ENCODE results near the gene POP4.

DNA sequence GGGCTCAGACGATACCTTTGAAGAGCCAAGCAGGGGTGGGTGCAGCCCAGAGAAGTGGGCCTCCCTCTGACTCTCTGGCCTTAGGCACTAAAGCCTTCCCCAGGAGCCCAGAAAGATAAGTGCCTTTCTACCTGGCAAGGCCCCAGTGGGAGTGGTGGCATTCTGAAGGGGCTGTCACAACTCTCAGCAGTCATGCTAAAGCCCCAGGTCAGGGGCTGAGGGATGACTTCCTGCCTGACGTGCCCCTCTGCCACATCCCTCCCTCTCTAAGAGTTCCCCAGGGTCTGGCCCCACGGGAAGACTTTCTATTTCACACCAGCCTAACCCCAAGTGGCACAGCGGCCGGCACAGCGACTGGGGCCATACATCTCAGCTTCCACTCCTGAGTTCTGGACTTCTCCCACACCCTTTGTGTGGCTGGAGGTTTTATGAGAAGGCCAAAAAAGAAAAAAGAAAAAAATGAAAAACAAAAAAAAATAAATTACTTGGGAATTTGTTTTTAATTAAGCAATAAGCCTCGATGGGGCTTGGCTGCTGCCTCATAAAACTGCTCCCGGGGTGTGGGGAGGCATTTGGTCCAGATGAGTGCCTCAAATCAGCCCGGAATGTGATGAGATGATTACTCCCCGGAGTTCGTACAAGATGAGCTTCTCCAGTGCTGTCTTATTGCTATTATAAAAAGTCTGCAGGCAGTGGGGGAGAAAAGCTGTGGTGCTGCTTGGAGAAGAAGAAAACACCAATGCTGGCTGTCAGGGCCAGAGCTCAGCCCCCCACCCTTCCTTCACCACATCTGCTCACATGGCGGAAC is 30.7 kb downstream of the POP4 start:
- TF ChIP-seq EP300 (IDR thresholded peaks at IDR 0.05) = no peak
- TF ChIP-seq, protein P1, sequence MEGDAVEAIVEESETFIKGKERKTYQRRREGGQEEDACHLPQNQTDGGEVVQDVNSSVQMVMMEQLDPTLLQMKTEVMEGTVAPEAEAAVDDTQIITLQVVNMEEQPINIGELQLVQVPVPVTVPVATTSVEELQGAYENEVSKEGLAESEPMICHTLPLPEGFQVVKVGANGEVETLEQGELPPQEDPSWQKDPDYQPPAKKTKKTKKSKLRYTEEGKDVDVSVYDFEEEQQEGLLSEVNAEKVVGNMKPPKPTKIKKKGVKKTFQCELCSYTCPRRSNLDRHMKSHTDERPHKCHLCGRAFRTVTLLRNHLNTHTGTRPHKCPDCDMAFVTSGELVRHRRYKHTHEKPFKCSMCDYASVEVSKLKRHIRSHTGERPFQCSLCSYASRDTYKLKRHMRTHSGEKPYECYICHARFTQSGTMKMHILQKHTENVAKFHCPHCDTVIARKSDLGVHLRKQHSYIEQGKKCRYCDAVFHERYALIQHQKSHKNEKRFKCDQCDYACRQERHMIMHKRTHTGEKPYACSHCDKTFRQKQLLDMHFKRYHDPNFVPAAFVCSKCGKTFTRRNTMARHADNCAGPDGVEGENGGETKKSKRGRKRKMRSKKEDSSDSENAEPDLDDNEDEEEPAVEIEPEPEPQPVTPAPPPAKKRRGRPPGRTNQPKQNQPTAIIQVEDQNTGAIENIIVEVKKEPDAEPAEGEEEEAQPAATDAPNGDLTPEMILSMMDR (IDR thresholded peaks at IDR 0.05) = no peak

Measured in stomach (tissue), 4 donors.